Esophagus squamous epithelium (tissue), 5 donors: ENCODE results near the gene ZSCAN12. TPM values are rescaled to one million over a fixed set of nuclear protein-coding genes. Genes with fewer than 3 reads are reported as not detected.

Experiments used
- DNase-seq: peaks from one replicate; lab custom pipeline; 2025; lab: John Stamatoyannopoulos, UW
- H3K27ac ChIP-seq, 4 donors: fragments of 200-600 bp; sonication (generic); one replicate each; pipeline ENCODE4 v1.5.1; 2016 to 2019; ENCODE audit warnings: mild to moderate bottlenecking in 1 of 4
- H3K27me3 ChIP-seq, 4 donors: fragments of 200-600 bp; sonication (generic); 1 replicate in 3 of 4; 2 replicates in 1 of 4; pipeline versions ENCODE4 v1.5.1 to v1.6.0; 2017 to 2021; ENCODE audit warnings: antibody characterized with exemption in 1 of 4
- H3K36me3 ChIP-seq, 3 donors: fragments of 200-600 bp; sonication (generic); one replicate each; pipeline ENCODE4 v1.5.1; 2016 to 2019
- H3K4me1 ChIP-seq, 3 donors: fragments of 200-600 bp; sonication (generic); one replicate each; pipeline ENCODE4 v1.5.1; 2017 to 2019
- H3K4me3 ChIP-seq, 4 donors: fragments of 200-600 bp; sonication (generic); 1 replicate in 3 of 4; 2 replicates in 1 of 4; pipeline ENCODE4 v1.5.1; 2016 to 2019; ENCODE audit warnings: mild to moderate bottlenecking in 2 of 4, moderate library complexity in 1 of 4
- H3K9me3 ChIP-seq, 3 donors: fragments of 200-600 bp; sonication (generic); one replicate each; pipeline ENCODE4 v1.5.1; 2016 to 2019
- CTCF ChIP-seq, 6 experiments: fragments of 450-650 bp in 4 of 6; fragments of 200-600 bp in 2 of 6; sonication (generic) in 2 of 6; IDR thresholded peaks; one replicate each; pipeline ENCODE4 v1.5.1; 2016 to 2019; ENCODE audit warnings: antibody characterized with exemption in 6 of 6, mild to moderate bottlenecking in 4 of 6, moderate library complexity in 4 of 6
- POLR2A ChIP-seq, 4 donors: fragments of 450-650 bp; IDR thresholded peaks; one replicate each; pipeline ENCODE4 v1.6.1; 2017; ENCODE audit warnings: antibody characterized with exemption in 4 of 4, mild to moderate bottlenecking in 4 of 4, moderate library complexity in 3 of 4
- WGBS, 2 donors: methylation state at CpG; one replicate each; pipeline ENCODE4 v1.1.5; 2018; 5-methylcytosine and 5-hydroxymethylcytosine counted together
- intact Hi-C: fragments of 100-400 bp; cut with DNase I; formaldehyde crosslinking; loops from one replicate; pipeline ENCODE4 v1.15.0; 2022
- total RNA-seq, 4 donors: library from RNA; depleted of rRNA; stranded (reverse); fragments of >200 nt; gene quantifications; one replicate each; pipeline ENCODE4 v1.1.0, GENCODE V29; 2016
- donor health status: DM: yes; HTN: yes; CAD: no.

Gene ZSCAN12
- total RNA-seq, 4 donors from 2014 or later, result 1.3 to 4.0 (median 2.2) TPM

GRCh38 chr6:28384143-28384533 lies 15.4 kb downstream of the ZSCAN12 start:
- intact Hi-C loops, result no loop called here
- WGBS, 2 donors, result 78 to 82% methylated on average over 2 of the region's 2 CpGs
- Histone ChIP-seq H3K4me3 (no peak overlapping the region), H3K4me1 (peaks cover 0 to 19% (median 0%) of the 10 kb centered on the region in 3 donors), H3K9me3 (peaks cover 0 to 3% (median 2%) of the 10 kb centered on the region in 3 donors), H3K27ac (peak overlapping the region in 1 of 4 donors; percentile 72), H3K36me3 (peaks cover 0 to 70% (median 0%) of the 10 kb centered on the region in 3 donors), H3K27me3 (no peaks in the 10 kb centered on the region)
- no peak for TF ChIP-seq POLR2A (IDR thresholded peaks at IDR 0.05)
- TF ChIP-seq CTCF (IDR thresholded peaks at IDR 0.05), result no peak
- DNase-seq, result no peak

GRCh38 chr6:28383235-28384142 lies 16.1 kb downstream of the ZSCAN12 start:
- intact Hi-C loops, result no loop called here
- WGBS, 2 donors, result 30 to 82% methylated on average over 6 to 17 of the region's 31 CpGs

GRCh38 chr6:28380381-28380780 lies 19.2 kb downstream of the ZSCAN12 start:
- peaks cover 0 to 19% (median 0%) of the 10 kb centered on the region in 3 donors for H3K4me1 ChIP-seq
- WGBS, 2 donors, result 93 to 97% methylated on average over 2 of the region's 2 CpGs
- TF ChIP-seq POLR2A (IDR thresholded peaks at IDR 0.05), result no peak
- TF ChIP-seq CTCF (IDR thresholded peaks at IDR 0.05), result no peak
- no peaks in the 10 kb centered on the region for H3K27me3 ChIP-seq
- no peak overlapping the region for H3K27ac ChIP-seq
- H3K9me3 ChIP-seq, result peaks cover 0 to 12% (median 7%) of the 10 kb centered on the region in 3 donors
- no peak for DNase-seq
- intact Hi-C loops, result no loop called here
- H3K4me3 ChIP-seq, result no peak overlapping the region
- H3K36me3 ChIP-seq, result peaks cover 0 to 55% (median 0%) of the 10 kb centered on the region in 3 donors

More at GRCh38 chr6:28383235-28384142, 16.1 kb downstream of the ZSCAN12 start:
- Histone ChIP-seq H3K27me3 (no peaks in the 10 kb centered on the region), H3K4me3 (peak overlapping the region; percentile 24 to 58 (median 52)), H3K4me1 (peaks cover 0 to 19% (median 0%) of the 10 kb centered on the region in 3 donors), H3K9me3 (peaks cover 0 to 8% (median 7%) of the 10 kb centered on the region in 3 donors), H3K36me3 (peaks cover 0 to 70% (median 0%) of the 10 kb centered on the region in 3 donors), H3K27ac (peak overlapping the region; percentile 63 to 83 (median 76))
- peak; percentile 52 for DNase-seq
- peak in 5 of 6 experiments; percentile 23 to 53 (median 28) for TF ChIP-seq CTCF (IDR thresholded peaks at IDR 0.05)
- TF ChIP-seq POLR2A (IDR thresholded peaks at IDR 0.05), result no peak

- TF ChIP-seq CTCF (IDR thresholded peaks at IDR 0.05) (no peak), POLR2A (IDR thresholded peaks at IDR 0.05) (no peak)
- Histone ChIP-seq H3K9me3 (peaks cover 0 to 12% (median 7%) of the 10 kb centered on the region in 3 donors), H3K4me1 (peaks cover 0 to 14% (median 0%) of the 10 kb centered on the region in 3 donors), H3K4me3 (no peak overlapping the region), H3K27me3 (no peaks in the 10 kb centered on the region), H3K36me3 (peaks cover 0 to 51% (median 0%) of the 10 kb centered on the region in 3 donors), H3K27ac (no peak overlapping the region)
- intact Hi-C loops, result no loop called here
- DNase-seq, result no peak
These were observed 20.9 kb downstream of the ZSCAN12 start for GRCh38 chr6:28378644-28379043.

- no peak for DNase-seq
- Histone ChIP-seq H3K27ac (no peak overlapping the region), H3K27me3 (no peaks in the 10 kb centered on the region), H3K4me3 (no peak overlapping the region), H3K9me3 (peaks cover 0 to 12% (median 7%) of the 10 kb centered on the region in 3 donors), H3K4me1 (peaks cover 0 to 9% (median 0%) of the 10 kb centered on the region in 3 donors), H3K36me3 (peaks cover 0 to 51% (median 0%) of the 10 kb centered on the region in 3 donors)
- intact Hi-C loops, result no loop called here
- TF ChIP-seq CTCF (IDR thresholded peaks at IDR 0.05), result no peak
- TF ChIP-seq POLR2A (IDR thresholded peaks at IDR 0.05), result no peak
- 92 to 100% methylated on average over 1 of the region's 1 CpG for WGBS, 2 donors
These were observed 21.7 kb downstream of the ZSCAN12 start for GRCh38 chr6:28377879-28378278.
